Right lobe of liver (tissue), 4 donors: Measurements from ENCODE around the gene CRYGC.

Experiments
- CTCF ChIP-seq, 4 donors: fragments of 200-600 bp in 3 of 4; fragments of 450-650 bp in 1 of 4; IDR thresholded peaks; one replicate each; pipeline versions ENCODE4 v1.5.1 to v1.8.0; 2016 to 2022; ENCODE audit warnings: antibody characterized with exemption in 4 of 4, mild to moderate bottlenecking in 2 of 4
- POLR2A ChIP-seq: fragments of 450-650 bp; IDR thresholded peaks from one replicate; pipeline ENCODE4 v1.6.1; 2017; ENCODE audit warnings: antibody characterized with exemption, mild to moderate bottlenecking
- donor health status: DM: no; HTN: no; CAD: no.
- donor health status: DM: no; HTN: no; CAD: no.
- donor health status: DM: no; HTN: yes; CAD: no.

- TF ChIP-seq POLR2A, result no peak
- no peak for TF ChIP-seq CTCF (IDR thresholded peaks at IDR 0.05)
These were observed 23.5 kb upstream of the CRYGC start for GRCh38 chr2:208153156-208153555.
